Measurements from ENCODE around the gene CLK4. TPM values are rescaled to one million over a fixed set of nuclear protein-coding genes. Genes with fewer than 3 reads are reported as not detected.
"Not testable (repeated sequence)": the region's sequence is repeated elsewhere in the genome, so short reads cannot be mapped to it uniquely, and the experiment has no call there.

The CLK4 gene
- polyA plus RNA-seq, 4 donors, result 8.2 to 41.3 (median 21.5) TPM

GRCh38 chr5:178587763-178588611 is 38.9 kb downstream of the CLK4 start:
- DNase-seq, result no peak
- Histone ChIP-seq H3K27ac (ENCODE audit: low read depth in 1 of 3, low read length in 2 of 3) (no peak overlapping the region), H3K36me3 (ENCODE audit: control insufficient read depth in 3 of 3, insufficient read depth in 2 of 3, low read depth in 1 of 3, low read length in 3 of 3) (no peaks in the 10 kb centered on the region), H3K9me3 (ENCODE audit: control insufficient read depth in 2 of 2, insufficient read depth in 1 of 2, low read depth in 1 of 2, low read length in 1 of 2) (peaks cover 0 to 5% of the 10 kb centered on the region in 2 donors), H3K4me3 (ENCODE audit: low read depth in 1 of 3, low read length in 3 of 3) (no peak overlapping the region), H3K4me1 (ENCODE audit: control insufficient read depth in 3 of 3, insufficient read depth in 2 of 3, low read depth in 1 of 3, low read length in 2 of 3) (no peaks in the 10 kb centered on the region), H3K27me3 (ENCODE audit: control insufficient read depth in 3 of 3, insufficient read depth in 3 of 3, low read length in 3 of 3) (peaks cover 5 to 49% (median 9%) of the 10 kb centered on the region in 3 donors)
- FAIRE-seq, result no peak
- WGBS, 3 donors, result 29 to 57% (median 48%) methylated on average over 13 of the region's 13 CpGs

DNA sequence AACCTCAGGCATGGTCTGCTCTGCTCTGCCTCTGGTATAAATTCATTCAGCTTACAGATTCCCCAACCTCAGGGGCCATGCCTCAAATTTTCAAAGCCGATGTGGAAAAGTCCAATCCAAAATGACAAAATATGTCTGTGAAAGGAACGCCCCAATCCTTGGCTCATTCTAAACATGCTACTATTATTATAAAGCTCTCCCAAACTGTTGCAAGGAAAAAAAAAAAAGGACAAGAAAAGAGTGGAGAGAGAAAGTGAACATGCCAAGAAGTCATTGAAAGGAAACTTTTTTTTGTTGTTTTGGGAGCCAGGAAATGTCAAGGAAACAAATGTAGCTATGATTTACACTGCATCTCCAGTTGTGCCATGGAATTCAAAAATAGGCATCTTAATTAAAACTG is 40.5 kb downstream of the CLK4 start:
- Histone ChIP-seq H3K27me3 (ENCODE audit: control insufficient read depth in 3 of 3, insufficient read depth in 3 of 3, low read length in 3 of 3) (peaks cover 5 to 41% (median 9%) of the 10 kb centered on the region in 3 donors), H3K27ac (ENCODE audit: low read depth in 1 of 3, low read length in 2 of 3) (no peak overlapping the region), H3K4me1 (ENCODE audit: control insufficient read depth in 3 of 3, insufficient read depth in 2 of 3, low read depth in 1 of 3, low read length in 2 of 3) (no peaks in the 10 kb centered on the region), H3K4me3 (ENCODE audit: low read depth in 1 of 3, low read length in 3 of 3) (no peak overlapping the region), H3K9me3 (ENCODE audit: control insufficient read depth in 2 of 2, insufficient read depth in 1 of 2, low read depth in 1 of 2, low read length in 1 of 2) (peaks cover 0 to 5% of the 10 kb centered on the region in 2 donors), H3K36me3 (ENCODE audit: control insufficient read depth in 3 of 3, insufficient read depth in 2 of 3, low read depth in 1 of 3, low read length in 3 of 3) (no peaks in the 10 kb centered on the region)
- no peak for DNase-seq
- no peak for FAIRE-seq
- WGBS, 3 donors, result 67 to 89% (median 71%) methylated on average over 2 of the region's 2 CpGs

DNA sequence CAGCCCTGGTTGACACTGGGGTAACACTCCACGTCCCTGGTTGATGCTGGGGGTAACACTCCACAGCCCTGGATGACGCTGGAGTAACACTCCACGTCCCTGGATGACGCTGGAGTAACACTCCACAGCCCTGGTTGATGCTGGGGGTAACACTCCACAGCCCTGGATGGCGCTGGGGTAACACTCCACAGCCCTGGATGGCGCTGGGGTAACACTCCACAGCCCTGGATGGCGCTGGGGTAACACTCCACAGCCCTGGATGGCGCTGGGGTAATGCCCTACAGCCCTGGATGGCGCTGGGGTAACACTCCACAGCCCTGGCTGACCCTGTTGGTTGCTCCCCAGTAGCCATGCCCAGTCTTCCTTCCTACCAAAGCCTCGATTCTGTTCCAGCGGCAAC is 41.4 kb downstream of the CLK4 start:
- 82 to 87% (median 83%) methylated on average over 11 of the region's 11 CpGs for WGBS, 3 donors
- not testable (repeated sequence) for H3K4me1 ChIP-seq (ENCODE audit: control insufficient read depth in 3 of 3, insufficient read depth in 2 of 3, low read depth in 1 of 3, low read length in 2 of 3); H3K27ac ChIP-seq (ENCODE audit: low read depth in 1 of 3, low read length in 2 of 3); H3K4me3 ChIP-seq (ENCODE audit: low read depth in 1 of 3, low read length in 3 of 3); H3K36me3 ChIP-seq (ENCODE audit: control insufficient read depth in 3 of 3, insufficient read depth in 2 of 3, low read depth in 1 of 3, low read length in 3 of 3); H3K9me3 ChIP-seq (ENCODE audit: control insufficient read depth in 2 of 2, insufficient read depth in 1 of 2, low read depth in 1 of 2, low read length in 1 of 2)
- FAIRE-seq, result peak; percentile 95
- peaks cover 5 to 33% (median 8%) of the 10 kb centered on the region in 3 donors for H3K27me3 ChIP-seq (ENCODE audit: control insufficient read depth in 3 of 3, insufficient read depth in 3 of 3, low read length in 3 of 3)
- peak in 1 of 2 donors; percentile 46 for DNase-seq

GRCh38 chr5:178583279-178583678 is 43.6 kb downstream of the CLK4 start:
- FAIRE-seq (no peak), DNase-seq (no peak)
- Histone ChIP-seq H3K4me1 (ENCODE audit: control insufficient read depth in 3 of 3, insufficient read depth in 2 of 3, low read depth in 1 of 3, low read length in 2 of 3) (no peaks in the 10 kb centered on the region), H3K9me3 (ENCODE audit: control insufficient read depth in 2 of 2, insufficient read depth in 1 of 2, low read depth in 1 of 2, low read length in 1 of 2) (peaks cover 0 to 5% of the 10 kb centered on the region in 2 donors), H3K4me3 (ENCODE audit: low read depth in 1 of 3, low read length in 3 of 3) (no peak overlapping the region), H3K27ac (ENCODE audit: low read depth in 1 of 3, low read length in 2 of 3) (no peak overlapping the region), H3K27me3 (ENCODE audit: control insufficient read depth in 3 of 3, insufficient read depth in 3 of 3, low read length in 3 of 3) (peaks cover 0 to 19% (median 6%) of the 10 kb centered on the region in 3 donors), H3K36me3 (ENCODE audit: control insufficient read depth in 3 of 3, insufficient read depth in 2 of 3, low read depth in 1 of 3, low read length in 3 of 3) (no peaks in the 10 kb centered on the region)
- WGBS, 3 donors, result 68 to 77% (median 72%) methylated on average over 8 of the region's 8 CpGs

- Histone ChIP-seq H3K27ac (ENCODE audit: low read depth in 1 of 3, low read length in 2 of 3) (no peak overlapping the region), H3K27me3 (ENCODE audit: control insufficient read depth in 3 of 3, insufficient read depth in 3 of 3, low read length in 3 of 3) (peaks cover 1 to 20% (median 6%) of the 10 kb centered on the region in 3 donors), H3K36me3 (ENCODE audit: control insufficient read depth in 3 of 3, insufficient read depth in 2 of 3, low read depth in 1 of 3, low read length in 3 of 3) (no peaks in the 10 kb centered on the region), H3K4me3 (ENCODE audit: low read depth in 1 of 3, low read length in 3 of 3) (no peak overlapping the region), H3K4me1 (ENCODE audit: control insufficient read depth in 3 of 3, insufficient read depth in 2 of 3, low read depth in 1 of 3, low read length in 2 of 3) (no peaks in the 10 kb centered on the region), H3K9me3 (ENCODE audit: control insufficient read depth in 2 of 2, insufficient read depth in 1 of 2, low read depth in 1 of 2, low read length in 1 of 2) (peaks cover 0 to 5% of the 10 kb centered on the region in 2 donors)
- FAIRE-seq (no peak), DNase-seq (no peak)
- 86 to 92% (median 88%) methylated on average over 12 to 13 of the region's 13 CpGs for WGBS, 3 donors
These were observed 44.6 kb downstream of the CLK4 start for GRCh38 chr5:178582291-178582690.

DNA sequence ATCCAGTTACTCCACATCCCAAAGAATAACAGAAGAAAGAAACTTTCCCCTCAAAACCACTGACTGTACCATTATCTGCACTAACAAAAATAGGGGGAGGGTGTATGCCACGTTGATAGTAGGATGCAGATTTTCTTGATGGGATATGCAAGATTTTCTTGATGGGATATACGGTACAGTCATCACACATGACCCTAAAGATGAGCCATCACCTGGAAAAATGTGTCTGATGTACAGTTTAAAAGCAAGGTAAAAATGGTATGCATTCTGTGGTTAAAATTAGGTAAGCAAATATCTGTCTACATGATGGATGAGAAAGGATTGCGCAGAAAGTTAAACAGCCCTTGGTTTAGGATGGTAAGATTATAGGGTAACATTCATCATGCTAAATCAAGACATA is 45.2 kb downstream of the CLK4 start:
- H3K4me1 ChIP-seq (ENCODE audit: control insufficient read depth in 3 of 3, insufficient read depth in 2 of 3, low read depth in 1 of 3, low read length in 2 of 3), result no peaks in the 10 kb centered on the region
- no peaks in the 10 kb centered on the region for H3K36me3 ChIP-seq (ENCODE audit: control insufficient read depth in 3 of 3, insufficient read depth in 2 of 3, low read depth in 1 of 3, low read length in 3 of 3)
- no peak overlapping the region for H3K27ac ChIP-seq (ENCODE audit: low read depth in 1 of 3, low read length in 2 of 3)
- no peak for DNase-seq
- no peak overlapping the region for H3K4me3 ChIP-seq (ENCODE audit: low read depth in 1 of 3, low read length in 3 of 3)
- peaks cover 4 to 21% (median 6%) of the 10 kb centered on the region in 3 donors for H3K27me3 ChIP-seq (ENCODE audit: control insufficient read depth in 3 of 3, insufficient read depth in 3 of 3, low read length in 3 of 3)
- peaks cover 0 to 5% of the 10 kb centered on the region in 2 donors for H3K9me3 ChIP-seq (ENCODE audit: control insufficient read depth in 2 of 2, insufficient read depth in 1 of 2, low read depth in 1 of 2, low read length in 1 of 2)
- no peak for FAIRE-seq
- WGBS, 3 donors, result 66 to 84% (median 75%) methylated on average over 3 of the region's 3 CpGs

DNA sequence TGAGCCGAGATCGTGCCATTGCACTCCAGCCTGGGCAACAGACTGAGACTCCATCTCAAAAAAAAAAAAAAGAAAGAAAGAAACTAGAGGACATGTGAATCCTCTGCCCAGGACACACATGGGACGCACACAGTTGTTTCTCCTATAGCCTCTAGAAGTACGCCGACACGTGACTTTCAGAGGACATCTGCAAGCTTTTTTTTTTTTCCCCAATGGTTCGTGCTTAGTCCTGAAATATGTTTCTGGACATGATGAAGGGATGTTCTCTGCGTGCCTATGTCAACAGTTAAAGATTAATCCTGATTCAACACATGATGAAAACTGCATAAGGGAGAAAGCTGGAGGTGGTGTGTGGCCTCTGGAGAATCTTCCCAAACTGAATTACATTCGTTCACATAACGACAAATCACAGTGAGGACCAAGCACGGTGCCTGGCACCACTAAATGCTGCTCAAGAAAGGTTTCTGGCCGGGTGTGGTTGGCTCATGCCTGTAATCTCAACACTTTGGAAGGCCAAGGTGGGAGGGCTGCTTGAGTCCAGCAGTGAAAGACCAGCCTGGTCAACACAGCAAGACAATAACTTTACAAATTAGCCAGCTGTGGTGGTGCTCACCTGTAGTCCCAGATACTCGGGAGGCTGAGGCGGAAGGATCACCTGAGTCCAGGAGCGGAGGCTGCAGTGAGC is 46.4 kb downstream of the CLK4 start:
- 76 to 82% (median 81%) methylated on average over 15 of the region's 15 CpGs for WGBS, 3 donors
- H3K4me1 ChIP-seq (ENCODE audit: control insufficient read depth in 3 of 3, insufficient read depth in 2 of 3, low read depth in 1 of 3, low read length in 2 of 3), result no peaks in the 10 kb centered on the region
- no peaks in the 10 kb centered on the region for H3K36me3 ChIP-seq (ENCODE audit: control insufficient read depth in 3 of 3, insufficient read depth in 2 of 3, low read depth in 1 of 3, low read length in 3 of 3)
- H3K27me3 ChIP-seq (ENCODE audit: control insufficient read depth in 3 of 3, insufficient read depth in 3 of 3, low read length in 3 of 3), result peaks cover 4 to 14% (median 9%) of the 10 kb centered on the region in 3 donors
- no peak for DNase-seq
- FAIRE-seq, result no peak
- peaks cover 0 to 2% of the 10 kb centered on the region in 2 donors for H3K9me3 ChIP-seq (ENCODE audit: control insufficient read depth in 2 of 2, insufficient read depth in 1 of 2, low read depth in 1 of 2, low read length in 1 of 2)
- H3K4me3 ChIP-seq (ENCODE audit: low read depth in 1 of 3, low read length in 3 of 3), result no peak overlapping the region
- no peak overlapping the region for H3K27ac ChIP-seq (ENCODE audit: low read depth in 1 of 3, low read length in 2 of 3)

- peaks cover 4 to 18% (median 9%) of the 10 kb centered on the region in 3 donors for H3K27me3 ChIP-seq (ENCODE audit: control insufficient read depth in 3 of 3, insufficient read depth in 3 of 3, low read length in 3 of 3)
- H3K4me3 ChIP-seq (ENCODE audit: low read depth in 1 of 3, low read length in 3 of 3), result no peak overlapping the region
- no peak for FAIRE-seq
- no peak overlapping the region for H3K27ac ChIP-seq (ENCODE audit: low read depth in 1 of 3, low read length in 2 of 3)
- H3K4me1 ChIP-seq (ENCODE audit: control insufficient read depth in 3 of 3, insufficient read depth in 2 of 3, low read depth in 1 of 3, low read length in 2 of 3), result no peaks in the 10 kb centered on the region
- peaks cover 0 to 3% of the 10 kb centered on the region in 2 donors for H3K9me3 ChIP-seq (ENCODE audit: control insufficient read depth in 2 of 2, insufficient read depth in 1 of 2, low read depth in 1 of 2, low read length in 1 of 2)
- DNase-seq, result no peak
- WGBS, 3 donors, result 82 to 87% (median 87%) methylated on average over 7 of the region's 7 CpGs
- no peaks in the 10 kb centered on the region for H3K36me3 ChIP-seq (ENCODE audit: control insufficient read depth in 3 of 3, insufficient read depth in 2 of 3, low read depth in 1 of 3, low read length in 3 of 3)
These were observed 48.9 kb downstream of the CLK4 start for GRCh38 chr5:178577944-178578343.

All from small intestine (tissue), 7 donors.